ENCODE measurements around the gene GTF3C1.
"Not testable (repeated sequence)": the region's sequence is repeated elsewhere in the genome, so short reads cannot be mapped to it uniquely, and the experiment has no call there.

Gene GTF3C1

GRCh38 chr16:27445502-27446175 is 104.1 kb downstream of the GTF3C1 start:
- no peak for DNase-seq (ENCODE audit: low spot score)

DNA sequence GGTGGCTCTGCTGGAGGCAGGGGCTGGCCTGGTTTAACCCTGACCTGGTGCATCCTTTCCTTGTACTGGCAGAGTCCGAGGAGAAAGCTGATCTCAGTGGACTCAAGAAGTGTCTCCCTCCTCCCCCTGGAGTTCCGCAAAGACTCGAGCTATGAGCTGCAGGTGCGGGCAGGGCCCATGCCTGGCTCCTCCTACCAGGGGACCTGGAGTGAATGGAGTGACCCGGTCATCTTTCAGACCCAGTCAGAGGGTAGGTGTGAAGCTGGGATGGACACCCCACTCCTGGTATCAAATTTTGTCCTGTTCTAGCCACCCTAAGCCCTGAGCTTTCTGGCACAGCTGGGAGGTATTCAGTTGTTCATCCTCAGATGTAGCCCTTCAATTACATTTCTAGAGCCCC is 105.2 kb downstream of the GTF3C1 start:
- no peak for DNase-seq (ENCODE audit: low spot score)

GRCh38 chr16:27444015-27444414 is 105.7 kb downstream of the GTF3C1 start:
- no peak for DNase-seq (ENCODE audit: low spot score)

GRCh38 chr16:27441998-27442397 is 107.7 kb downstream of the GTF3C1 start:
- DNase-seq (ENCODE audit: low spot score) = no peak

GRCh38 chr16:27441276-27441675 is 108.4 kb downstream of the GTF3C1 start:
- no peak for DNase-seq (ENCODE audit: low spot score)

DNA sequence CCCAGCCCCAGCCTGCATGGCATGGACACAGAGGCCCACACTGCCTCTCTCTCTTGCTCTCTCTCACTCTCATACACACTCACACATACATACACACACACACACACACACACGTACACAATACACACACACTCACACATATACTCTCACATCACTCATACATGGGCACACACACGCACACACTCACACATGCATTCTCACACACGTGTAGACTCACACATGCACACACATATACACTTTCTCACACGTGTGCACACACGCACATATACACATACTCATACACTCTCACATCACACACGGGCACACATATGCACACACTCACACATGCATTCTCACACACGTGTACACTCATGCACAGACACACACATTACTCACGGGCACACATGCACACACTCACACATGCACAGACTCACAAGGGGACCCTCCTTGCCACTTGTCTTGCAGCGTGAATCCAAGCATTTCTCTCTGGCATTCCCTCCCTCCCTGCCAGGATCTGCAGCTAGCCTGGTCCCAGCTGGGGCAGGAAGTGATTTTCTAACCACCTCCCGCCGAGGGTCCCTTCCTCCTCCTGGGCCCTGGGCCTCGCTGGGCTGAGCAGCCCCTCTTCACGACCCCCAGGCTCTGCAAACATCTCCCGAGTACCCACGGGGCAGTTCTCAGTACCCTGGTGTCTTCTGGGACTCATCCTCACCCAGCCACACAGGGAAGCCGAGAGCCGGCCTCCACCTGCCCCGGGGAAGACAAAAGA is 110.3 kb downstream of the GTF3C1 start:
- no peak for DNase-seq (ENCODE audit: low spot score)

DNA sequence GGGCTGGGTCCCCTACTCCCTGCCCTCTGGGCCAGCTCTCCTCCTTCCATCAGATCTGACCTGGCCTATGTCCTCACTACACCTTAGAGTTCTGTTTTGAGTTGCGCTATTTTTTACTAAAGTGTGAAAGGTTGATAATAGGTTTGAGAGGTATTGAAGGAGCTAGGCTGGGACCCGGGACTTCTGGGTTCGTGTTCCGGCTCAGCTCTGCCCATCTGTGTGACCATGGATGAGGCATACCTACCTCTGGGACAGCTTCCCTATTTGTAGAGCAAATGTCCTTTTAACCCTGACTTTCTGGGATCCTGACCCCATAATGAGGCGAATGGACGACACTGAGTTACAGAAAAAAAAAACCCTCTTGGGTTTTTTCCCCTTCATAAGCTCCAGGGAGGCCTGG is 111.8 kb downstream of the GTF3C1 start:
- no peak for DNase-seq (ENCODE audit: low spot score)

- DNase-seq (ENCODE audit: low spot score) = no peak
These were observed 112.6 kb downstream of the GTF3C1 start for GRCh38 chr16:27436921-27437650.

GRCh38 chr16:27436065-27436464 is 113.6 kb downstream of the GTF3C1 start:
- DNase-seq (ENCODE audit: low spot score) = no peak

DNA sequence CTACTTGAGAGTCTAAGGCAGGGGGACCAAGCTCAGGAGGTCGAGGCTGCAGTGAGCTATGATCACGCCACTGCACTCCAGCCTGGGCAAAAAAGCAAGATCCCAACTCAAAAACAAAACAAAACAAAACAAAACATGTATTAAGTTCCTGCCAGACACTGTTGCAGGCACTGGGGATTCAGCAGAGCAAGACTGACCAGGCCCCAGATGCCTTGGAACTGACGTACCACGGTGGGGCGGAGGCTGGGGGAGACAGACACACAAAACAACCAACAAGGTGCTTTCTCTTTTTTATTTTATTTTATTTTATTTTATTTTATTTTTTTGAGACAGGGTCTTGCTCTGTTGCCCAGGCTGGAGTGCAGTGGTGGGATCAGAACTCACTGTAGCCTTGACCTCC is 114.6 kb downstream of the GTF3C1 start:
- not testable (repeated sequence) for DNase-seq (ENCODE audit: low spot score)

GRCh38 chr16:27434141-27435051 is 115.3 kb downstream of the GTF3C1 start:
- no peak for DNase-seq (ENCODE audit: low spot score)

DNA sequence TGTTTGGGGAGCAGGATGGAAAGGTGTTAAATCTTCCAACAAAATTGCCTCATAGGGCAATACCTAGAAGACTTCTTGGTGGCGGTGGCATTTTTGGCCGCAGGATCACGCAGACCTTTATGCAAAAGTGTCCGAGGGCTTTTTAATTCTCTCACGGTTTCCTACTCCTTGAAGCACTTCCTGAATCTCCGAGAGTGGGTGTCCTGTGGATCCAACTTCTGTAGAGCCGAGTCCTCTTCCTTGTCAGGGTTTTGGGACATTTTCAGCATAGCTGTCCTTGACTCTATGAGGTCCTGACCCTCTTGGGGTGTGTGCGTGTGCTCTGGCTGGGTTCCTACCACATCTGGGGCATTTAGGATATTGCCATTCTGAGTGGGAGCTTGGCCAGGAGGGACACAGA is 116.1 kb downstream of the GTF3C1 start:
- DNase-seq (ENCODE audit: low spot score) = no peak

DNA sequence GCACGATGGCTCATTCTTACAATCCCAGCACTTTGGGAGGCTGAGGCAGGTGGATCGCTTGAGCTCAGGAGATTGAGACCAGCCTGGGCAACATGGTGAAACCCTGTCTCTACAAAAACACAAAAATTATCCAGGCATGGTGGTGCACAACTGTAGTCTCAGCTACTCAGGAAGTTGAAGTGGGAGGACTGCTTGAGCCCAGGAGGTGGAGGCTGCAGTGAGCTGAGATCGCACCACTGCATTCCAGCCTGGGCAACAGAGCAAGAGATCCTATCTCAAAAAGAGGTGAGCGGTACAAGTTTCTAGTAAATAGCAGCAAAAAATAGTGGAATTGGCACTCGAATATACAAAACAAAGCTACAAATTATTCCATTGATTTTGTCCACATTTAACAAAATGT is 116.5 kb downstream of the GTF3C1 start:
- DNase-seq (ENCODE audit: low spot score) = not testable (repeated sequence)

GRCh38 chr16:27432558-27432957 is 117.2 kb downstream of the GTF3C1 start:
- DNase-seq (ENCODE audit: low spot score) = no peak

DNA sequence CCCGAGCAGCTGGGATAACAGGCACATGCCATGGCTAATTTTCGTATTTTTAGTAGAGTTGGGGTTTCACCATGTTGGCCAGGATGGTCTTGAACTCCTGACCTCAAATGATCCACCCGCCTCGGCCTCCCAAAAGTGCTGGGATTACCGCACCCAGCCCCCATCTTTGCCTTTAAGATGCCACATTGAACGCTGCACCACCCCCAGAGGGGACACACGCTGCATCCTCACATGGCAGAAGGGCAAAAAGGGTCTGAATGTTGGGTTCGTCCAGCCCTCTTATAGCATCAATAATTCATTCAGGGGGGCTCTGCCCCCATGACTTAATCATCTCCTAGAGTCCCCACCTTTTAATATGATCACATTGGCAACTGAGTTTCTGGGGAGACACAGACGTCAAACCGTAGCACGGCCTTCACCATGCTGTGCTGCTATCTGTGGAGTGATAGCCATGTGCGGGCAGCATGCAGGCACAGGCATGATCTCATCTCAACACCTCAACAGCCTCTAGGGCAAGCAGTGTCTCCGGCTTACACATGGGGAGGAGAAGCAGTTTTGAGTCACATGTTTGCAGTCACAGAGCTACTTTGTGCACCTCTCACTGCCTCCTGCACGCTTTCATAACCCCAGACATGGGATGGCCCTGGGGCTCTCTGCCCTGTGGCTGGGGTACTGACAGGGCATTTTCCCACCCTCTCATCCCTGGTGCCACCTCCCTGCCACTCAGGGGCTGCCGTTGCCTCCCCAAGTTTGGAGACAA is 117.8 kb downstream of the GTF3C1 start:
- DNase-seq (ENCODE audit: low spot score) = no peak

DNA sequence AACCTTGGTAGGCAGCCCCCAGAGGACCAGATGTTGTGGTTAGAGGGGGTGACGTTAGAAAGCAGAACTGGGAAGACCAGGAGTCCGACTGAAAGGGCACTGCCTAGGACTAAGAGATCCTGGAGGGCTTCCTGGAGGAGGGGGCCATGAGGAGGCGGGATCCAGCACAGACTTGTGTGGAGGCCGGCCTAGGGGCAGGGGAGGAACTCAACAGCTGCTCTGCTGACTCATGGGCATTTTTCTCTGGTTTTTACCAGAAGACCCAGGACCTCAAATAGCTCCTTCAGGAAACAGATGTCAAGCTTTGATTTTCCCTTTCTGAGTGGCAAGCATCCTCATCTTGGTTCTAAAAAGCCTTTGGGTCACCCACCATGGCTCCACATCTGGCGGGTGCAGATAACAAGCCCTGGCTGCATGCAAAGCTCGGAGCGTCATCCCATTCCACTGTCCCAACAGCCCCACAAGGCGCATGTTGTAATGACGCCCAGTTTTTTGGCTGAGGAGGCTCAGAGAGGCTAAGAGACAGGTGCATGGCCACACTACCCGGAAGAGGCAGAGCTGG is 118.7 kb downstream of the GTF3C1 start:
- DNase-seq (ENCODE audit: low spot score) = no peak

DNA sequence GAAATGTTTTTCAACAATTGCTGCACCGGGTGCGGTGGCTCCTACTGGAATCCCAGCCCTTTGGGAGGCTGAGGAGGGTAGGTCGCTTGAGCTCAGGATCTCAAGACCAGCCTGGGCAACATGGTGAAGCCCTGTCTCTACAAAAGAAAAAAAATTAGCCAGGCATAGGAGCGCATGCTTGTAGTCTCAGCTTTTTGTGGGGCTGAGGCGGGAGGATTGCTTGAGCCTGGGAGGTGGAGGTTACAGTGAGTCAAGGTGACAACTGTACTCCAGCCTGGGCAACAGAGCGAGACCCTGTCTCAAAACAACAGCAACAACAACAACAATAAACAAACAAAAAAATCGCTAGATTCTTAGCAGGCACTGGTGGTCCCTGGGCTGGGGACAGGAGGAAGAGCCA is 119.2 kb downstream of the GTF3C1 start:
- no peak for DNase-seq (ENCODE audit: low spot score)

DNA sequence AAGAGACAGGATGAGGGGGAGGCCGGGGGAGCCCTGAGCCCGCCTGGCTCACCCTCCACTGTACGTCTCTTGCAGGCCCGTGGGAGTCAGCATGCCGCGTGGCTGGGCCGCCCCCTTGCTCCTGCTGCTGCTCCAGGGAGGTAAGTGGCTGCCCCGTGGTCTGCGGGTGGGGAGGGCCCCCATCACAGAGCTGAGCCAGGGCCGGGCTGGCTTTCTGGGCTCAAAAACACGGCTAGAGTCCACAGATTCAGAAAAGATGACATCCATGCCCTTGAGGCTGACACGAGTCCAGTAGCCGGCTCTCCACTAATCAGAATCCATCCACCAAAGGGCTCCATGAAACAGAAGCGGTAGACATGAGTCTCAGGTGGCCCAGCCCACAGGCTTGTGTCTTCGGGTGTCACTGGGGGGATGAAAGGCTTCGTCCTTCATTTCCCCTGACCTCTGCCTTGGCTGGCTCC is 119.7 kb downstream of the GTF3C1 start:
- DNase-seq (ENCODE audit: low spot score) = no peak

DNA sequence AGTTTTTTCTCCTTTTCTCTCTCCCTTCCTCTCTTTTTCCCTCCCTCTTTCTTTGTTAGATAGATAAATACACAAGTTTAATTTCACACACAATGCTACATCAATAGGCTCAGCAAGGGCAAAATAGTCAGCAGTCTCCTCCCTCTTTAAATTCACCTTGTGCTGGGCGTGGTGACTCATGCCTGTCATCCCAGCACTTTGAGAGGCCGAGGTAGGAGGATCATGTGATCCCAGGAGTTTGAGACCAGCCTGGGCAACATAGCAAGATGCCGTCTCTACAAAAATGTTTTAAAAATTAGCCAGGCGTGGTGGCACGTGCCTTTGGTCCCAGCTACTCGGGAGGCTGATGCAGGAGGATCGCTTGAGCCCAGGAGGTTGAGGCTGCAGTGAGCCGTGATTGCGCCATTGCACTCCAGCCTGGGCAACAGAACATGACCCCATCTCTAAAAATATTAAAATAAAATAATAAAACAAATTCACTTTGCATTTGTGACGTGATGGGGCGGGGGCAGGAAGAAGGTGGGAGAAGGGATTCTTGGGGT is 120.3 kb downstream of the GTF3C1 start:
- DNase-seq (ENCODE audit: low spot score) = no peak

- DNase-seq (ENCODE audit: low spot score) = no peak
These were observed 121.5 kb downstream of the GTF3C1 start for GRCh38 chr16:27428026-27428785.
